GM23338 (cell line): ENCODE results near the gene ADCY7. TPM values are rescaled to one million over a fixed set of nuclear protein-coding genes. Genes with fewer than 3 reads are reported as not detected.

Experiments
- ATAC-seq: fragments of 200-7000 bp; cut with Tn5 transposase; 3 replicates; pipeline ENCODE4 v1.9.1; 2020
- DNase-seq: peaks from one replicate; pipeline ENCODE4 v3.0.0-alpha.2; 2015; ENCODE audit warnings: low spot score
- H2AFZ ChIP-seq: fragments of 200-600 bp; sonication (generic); 2 replicates; pipeline ENCODE4 v1.8.0; 2016; ENCODE audit warnings: antibody characterized with exemption, mild to moderate bottlenecking, moderate library complexity
- H3F3A ChIP-seq: fragments of 200-600 bp; sonication (generic); replicated peaks from 2 replicates; pipeline ENCODE4 v1.8.0; 2017; ENCODE audit warnings: antibody characterized with exemption, mixed run types, low read depth
- H3K27ac ChIP-seq: fragments of 200-600 bp; sonication (generic); 2 replicates; pipeline ENCODE4 v1.6.1; 2016; ENCODE audit warnings: low read depth
- H3K27me3 ChIP-seq: fragments of 200-600 bp; sonication (generic); 2 replicates; pipeline ENCODE4 v1.8.0; 2016; ENCODE audit warnings: mild to moderate bottlenecking, mixed run types, moderate library complexity; ENCODE audit not compliant: insufficient read depth
- H3K36me3 ChIP-seq: fragments of 200-600 bp; sonication (generic); 2 replicates; pipeline ENCODE4 v1.8.0; 2016; ENCODE audit warnings: mild to moderate bottlenecking; ENCODE audit not compliant: insufficient read depth
- H3K4me1 ChIP-seq: fragments of 200-600 bp; sonication (generic); 2 replicates; pipeline ENCODE4 v1.8.0; 2016; ENCODE audit warnings: mild to moderate bottlenecking, moderate library complexity; ENCODE audit not compliant: insufficient read depth
- H3K4me2 ChIP-seq: fragments of 200-600 bp; sonication (generic); 2 replicates; pipeline ENCODE4 v1.7.1; 2017; ENCODE audit warnings: mixed run types
- H3K4me3 ChIP-seq: fragments of 200-600 bp; sonication (generic); 2 replicates; pipeline ENCODE4 v1.6.1; 2016; ENCODE audit warnings: mixed run types
- H3K79me2 ChIP-seq: fragments of 200-600 bp; sonication (generic); replicated peaks from 2 replicates; pipeline ENCODE4 v1.8.0; 2017; ENCODE audit warnings: mild to moderate bottlenecking; ENCODE audit not compliant: insufficient read depth
- H3K9me2 ChIP-seq: fragments of 200-600 bp; sonication (generic); 2 replicates; pipeline ENCODE4 v1.8.0; 2017; ENCODE audit not compliant: insufficient read depth
- H4K20me1 ChIP-seq: fragments of 200-600 bp; sonication (generic); replicated peaks from 2 replicates; pipeline ENCODE4 v1.8.0; 2017; ENCODE audit warnings: mild to moderate bottlenecking; ENCODE audit not compliant: insufficient read depth
- H3K27ac Mint-ChIP-seq: 2 replicates; pipeline ENCODE4 v1.8.0; 2020; ENCODE audit warnings: inconsistent platforms, mild to moderate bottlenecking, moderate library complexity, mixed read lengths
- H3K27me3 Mint-ChIP-seq: 3 replicates; pipeline ENCODE4 v1.8.0; 2022; ENCODE audit warnings: low read depth, mild to moderate bottlenecking, moderate library complexity, mixed read lengths, inconsistent platforms; ENCODE audit not compliant: insufficient read depth, poor library complexity
- H3K36me3 Mint-ChIP-seq: 3 replicates; pipeline ENCODE4 v1.8.0; 2021; ENCODE audit warnings: low read depth, mild to moderate bottlenecking, inconsistent platforms, moderate library complexity, mixed read lengths
- H3K4me1 Mint-ChIP-seq: 3 replicates; pipeline ENCODE4 v1.8.0; 2020; ENCODE audit warnings: mild to moderate bottlenecking, inconsistent platforms, mixed read lengths
- H3K4me3 Mint-ChIP-seq: 3 replicates; pipeline ENCODE4 v1.8.0; 2021; ENCODE audit warnings: moderate library complexity, mild to moderate bottlenecking, inconsistent platforms, mixed read lengths
- H3K9me3 Mint-ChIP-seq: 3 replicates; pipeline ENCODE4 v1.8.0; 2020; ENCODE audit warnings: moderate library complexity, mild to moderate bottlenecking, inconsistent platforms, mixed read lengths
- CREB1 ChIP-seq: fragments of 250-450 bp; sonication (Bioruptor Pico); IDR thresholded peaks from 2 replicates; pipeline ENCODE4 v1.5.0; 2020; ENCODE audit warnings: low read depth, mild to moderate bottlenecking, moderate library complexity
- CTCF ChIP-seq, 2 experiments: fragments of 200-600 bp in 1 of 2; sonication (generic) in 1 of 2; conservative IDR thresholded peaks; 2 replicates each; pipeline versions ENCODE4 v1.5.1 to v1.6.1; 2016 to 2017; ENCODE audit warnings: antibody characterized with exemption in 2 of 2, low read depth in 2 of 2, mild to moderate bottlenecking in 2 of 2, moderate library complexity in 1 of 2
- ETS1 ChIP-seq: IDR thresholded peaks from 2 replicates; pipeline ENCODE4 v1.6.1; 2016; ENCODE audit warnings: antibody characterized with exemption
- EZH2 ChIP-seq: fragments of 200-600 bp; sonication (generic); IDR thresholded peaks from one replicate; pipeline ENCODE4 v1.8.0; 2017; ENCODE audit warnings: antibody characterized with exemption, mild to moderate bottlenecking, low read depth; ENCODE audit not compliant: unreplicated experiment
- EZH2phosphoT487 ChIP-seq: fragments of 200-600 bp; sonication (generic); IDR thresholded peaks from one replicate; pipeline ENCODE4 v1.8.1; 2018; ENCODE audit warnings: antibody characterized with exemption; ENCODE audit not compliant: unreplicated experiment
- JUNB ChIP-seq: IDR thresholded peaks from one replicate; pipeline ENCODE4 v1.6.1; 2016; ENCODE audit warnings: antibody characterized with exemption; ENCODE audit not compliant: unreplicated experiment
- NANOG ChIP-seq: IDR thresholded peaks from 2 replicates; pipeline ENCODE4 v1.6.1; 2016; ENCODE audit warnings: antibody characterized with exemption, borderline replicate concordance
- POLR2AphosphoS5 ChIP-seq: IDR thresholded peaks from 2 replicates; pipeline ENCODE4 v1.6.1; 2016; ENCODE audit warnings: antibody characterized with exemption, low read depth
- STAT1 ChIP-seq: IDR thresholded peaks from one replicate; pipeline ENCODE4 v1.6.1; 2016; ENCODE audit warnings: antibody characterized with exemption; ENCODE audit not compliant: unreplicated experiment
- ZNF114 ChIP-seq: fragments of 250-450 bp; sonication (Bioruptor Pico); IDR thresholded peaks from 2 replicates; pipeline ENCODE4 v1.5.0; 2020; ENCODE audit warnings: mild to moderate bottlenecking, moderate library complexity
- ZNF331 ChIP-seq: fragments of 250-450 bp; sonication (Bioruptor Pico); IDR thresholded peaks from 2 replicates; pipeline ENCODE4 v1.5.0; 2020; ENCODE audit warnings: low read depth, mild to moderate bottlenecking, moderate library complexity
- ZNF462 ChIP-seq: fragments of 250-450 bp; sonication (Bioruptor Pico); IDR thresholded peaks from 2 replicates; pipeline ENCODE4 v1.5.0; 2020; ENCODE audit warnings: mild to moderate bottlenecking, moderate library complexity
- polyA plus RNA-seq: library from polyadenylated mRNA; unstranded; fragments of >200 nt; fragmentation: Nextera tagmentation; extraction: Ambion mirVana; gene quantifications from 2 replicates; pipeline ENCODE4 v1.2.1, GENCODE V29; 2016
- total RNA-seq: library from RNA; depleted of rRNA; stranded (reverse); fragments of >200 nt; shearing (Covaris generic); gene quantifications from 2 replicates; pipeline ENCODE4 v1.2.3, GENCODE V29; 2014
- TF ChIP-seq, protein P1 (sequence below): IDR thresholded peaks from one replicate; pipeline ENCODE4 v1.6.1; 2018; ENCODE audit warnings: antibody characterized with exemption; ENCODE audit not compliant: unreplicated experiment

ADCY7 gene
- total and polyA plus RNA-seq, 2 experiments from 2014 or later: 2.4 to 10.5 TPM

DNA sequence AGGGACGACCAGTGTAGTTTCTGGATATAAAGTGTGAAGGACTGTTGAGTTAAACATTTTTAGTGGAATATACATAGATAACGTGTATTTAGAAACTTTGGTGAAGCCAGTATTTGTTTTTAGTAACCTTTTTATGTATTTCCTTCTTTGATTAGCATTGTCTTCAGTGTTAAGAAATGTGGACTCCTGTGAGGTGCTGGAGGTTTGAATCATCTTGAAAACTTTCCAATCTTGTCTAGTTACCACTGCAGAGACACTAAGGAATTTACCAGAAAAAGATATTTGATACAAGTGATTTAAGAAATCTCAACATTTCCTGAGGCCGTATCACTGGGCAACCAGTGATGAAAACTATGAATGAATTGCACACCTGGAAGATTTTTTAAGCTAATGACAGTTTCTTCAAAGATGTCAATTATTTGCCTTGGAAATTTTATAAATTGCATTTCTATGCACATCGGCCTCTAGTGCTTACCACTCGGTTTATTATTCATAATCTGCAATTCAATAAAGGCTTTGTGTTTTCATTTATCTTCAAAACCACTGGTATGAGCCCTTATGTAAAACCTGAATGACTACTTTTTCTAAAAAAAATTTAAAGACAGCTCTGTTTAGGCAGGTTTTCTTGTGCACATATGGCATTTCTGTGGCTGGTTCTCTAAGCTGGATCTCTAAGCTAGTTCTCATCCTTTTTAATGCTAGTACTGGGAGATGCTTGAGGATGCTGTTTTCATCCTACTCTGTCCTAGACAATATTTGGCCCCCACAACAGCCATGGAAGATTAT lies 31.4 kb upstream of the ADCY7 start:
- H3K27me3 ChIP-seq: no peaks in the 10 kb centered on the region
- no peak overlapping the region for H3K4me2 ChIP-seq
- peaks cover 8% of the 10 kb centered on the region; the same call in 1 of the 2 replicates for H3K4me1 ChIP-seq
- H3K36me3 ChIP-seq: no peaks in the 10 kb centered on the region
- H3K4me3 ChIP-seq: no peak overlapping the region
- Mint-ChIP-seq H3K4me1 (peaks cover 7% of the 10 kb centered on the region; the same call in 2 of the 3 replicates), H3K27ac (no peak overlapping the region), H3K36me3 (peaks cover 7% of the 10 kb centered on the region; the same call in 1 of the 3 replicates), H3K27me3 (peaks cover 2% of the 10 kb centered on the region), H3K4me3 (no peak overlapping the region), H3K9me3 (peaks cover 7% of the 10 kb centered on the region)
- H3K79me2 ChIP-seq: no peaks in the 10 kb centered on the region
- DNase-seq: no peak
- ATAC-seq: no peak
- H2AFZ ChIP-seq: no peak overlapping the region
- H3F3A ChIP-seq: no peaks in the 10 kb centered on the region
- H3K27ac ChIP-seq: no peak overlapping the region
- no peak for TF ChIP-seq CTCF (conservative IDR thresholded peaks at IDR 0.05; ENCODE audit: low read depth in 2 of 2)
- no peak for TF ChIP-seq EZH2
- no peak for TF ChIP-seq ETS1
- no peak for TF ChIP-seq ZNF462 (CRISPR knock-in tag)
- no peak for TF ChIP-seq NANOG
- no peak for TF ChIP-seq CREB1 (CRISPR knock-in tag)
- TF ChIP-seq JUNB: no peak
- TF ChIP-seq STAT1: no peak
- no peak for TF ChIP-seq EZH2phosphoT487
- no peak for TF ChIP-seq ZNF114 (CRISPR knock-in tag)
- TF ChIP-seq, protein P1, sequence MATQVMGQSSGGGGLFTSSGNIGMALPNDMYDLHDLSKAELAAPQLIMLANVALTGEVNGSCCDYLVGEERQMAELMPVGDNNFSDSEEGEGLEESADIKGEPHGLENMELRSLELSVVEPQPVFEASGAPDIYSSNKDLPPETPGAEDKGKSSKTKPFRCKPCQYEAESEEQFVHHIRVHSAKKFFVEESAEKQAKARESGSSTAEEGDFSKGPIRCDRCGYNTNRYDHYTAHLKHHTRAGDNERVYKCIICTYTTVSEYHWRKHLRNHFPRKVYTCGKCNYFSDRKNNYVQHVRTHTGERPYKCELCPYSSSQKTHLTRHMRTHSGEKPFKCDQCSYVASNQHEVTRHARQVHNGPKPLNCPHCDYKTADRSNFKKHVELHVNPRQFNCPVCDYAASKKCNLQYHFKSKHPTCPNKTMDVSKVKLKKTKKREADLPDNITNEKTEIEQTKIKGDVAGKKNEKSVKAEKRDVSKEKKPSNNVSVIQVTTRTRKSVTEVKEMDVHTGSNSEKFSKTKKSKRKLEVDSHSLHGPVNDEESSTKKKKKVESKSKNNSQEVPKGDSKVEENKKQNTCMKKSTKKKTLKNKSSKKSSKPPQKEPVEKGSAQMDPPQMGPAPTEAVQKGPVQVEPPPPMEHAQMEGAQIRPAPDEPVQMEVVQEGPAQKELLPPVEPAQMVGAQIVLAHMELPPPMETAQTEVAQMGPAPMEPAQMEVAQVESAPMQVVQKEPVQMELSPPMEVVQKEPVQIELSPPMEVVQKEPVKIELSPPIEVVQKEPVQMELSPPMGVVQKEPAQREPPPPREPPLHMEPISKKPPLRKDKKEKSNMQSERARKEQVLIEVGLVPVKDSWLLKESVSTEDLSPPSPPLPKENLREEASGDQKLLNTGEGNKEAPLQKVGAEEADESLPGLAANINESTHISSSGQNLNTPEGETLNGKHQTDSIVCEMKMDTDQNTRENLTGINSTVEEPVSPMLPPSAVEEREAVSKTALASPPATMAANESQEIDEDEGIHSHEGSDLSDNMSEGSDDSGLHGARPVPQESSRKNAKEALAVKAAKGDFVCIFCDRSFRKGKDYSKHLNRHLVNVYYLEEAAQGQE: no peak
- TF ChIP-seq POLR2AphosphoS5: no peak
- no peak for TF ChIP-seq ZNF331 (CRISPR knock-in tag)
- H4K20me1 ChIP-seq: no peaks in the 10 kb centered on the region
- no peaks in the 10 kb centered on the region for H3K9me2 ChIP-seq
